ENCODE results near the gene UBQLN1. TPM values are rescaled to one million over a fixed set of nuclear protein-coding genes. Genes with fewer than 3 reads are reported as not detected.
"Not testable (repeated sequence)": the region's sequence is repeated elsewhere in the genome, so short reads cannot be mapped to it uniquely, and the experiment has no call there.

Gene UBQLN1
- total and polyA plus RNA-seq, 3 experiments from 2014 or later: 76.6 to 101 (median 95.1) TPM

DNA sequence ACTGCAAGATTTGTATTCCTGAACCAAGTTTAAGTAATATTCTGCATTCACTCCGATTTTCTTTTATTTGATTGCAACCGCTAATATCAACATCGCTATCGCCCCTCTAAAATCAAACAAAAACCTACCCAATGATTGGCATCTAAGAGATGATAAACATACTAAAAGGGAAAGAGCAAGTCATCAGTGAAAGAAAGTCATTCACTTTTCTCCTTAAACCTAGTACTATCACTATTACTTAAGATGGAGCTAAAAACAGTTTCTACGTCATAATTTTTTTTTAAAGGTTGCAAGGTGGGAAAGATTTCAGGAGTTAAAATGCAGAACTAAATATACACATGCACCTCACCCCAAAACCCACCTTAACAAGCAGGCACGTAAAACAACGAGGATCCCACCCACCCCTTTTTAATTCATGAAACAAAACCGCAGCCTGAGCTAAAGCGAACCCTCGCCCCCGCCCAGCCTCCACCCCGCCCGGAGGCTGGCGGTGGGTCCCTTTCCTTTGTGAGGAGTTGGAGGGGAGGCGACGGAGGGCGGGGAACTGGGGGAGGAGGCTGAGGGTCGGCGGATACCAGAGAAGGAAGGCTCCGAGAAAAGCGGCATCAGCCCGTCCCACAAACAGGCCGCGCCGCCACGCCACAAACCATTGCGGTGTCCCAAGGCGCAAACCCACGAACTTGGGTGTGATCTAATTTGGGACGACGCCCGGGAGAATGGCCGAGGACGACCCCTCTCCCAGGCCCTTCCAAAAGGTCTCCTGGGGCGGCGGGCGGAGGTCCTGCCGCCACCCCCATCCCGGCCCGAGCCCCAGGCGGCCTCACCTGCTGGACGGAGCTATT, 861 bp downstream of the UBQLN1 start:
- DNase-seq: peak; percentile 55 to 78 (median 71)
- POLR2A ChIA-PET: interaction anchor here (0.7 to 2.7 kb wide), 9 partner anchors 11 to 274 kb away, joined by 3 to 28 read pairs (median 4); partner anchors contain the start of genes HNRNPK, IDNK, KIF27 and RMI1
- H3K9me3 Mint-ChIP-seq: no peaks in the 10 kb centered on the region

GRCh38 chr9:83705219-83705651, 2.5 kb downstream of the UBQLN1 start:
- H3K9me3 ChIP-seq (ENCODE audit: low read length); H3K36me3 ChIP-seq (ENCODE audit: insufficient read depth, low read length); H3K27ac ChIP-seq (ENCODE audit: low read depth, low read length); H3K27me3 ChIP-seq (ENCODE audit: insufficient read depth, low read length, poor library complexity, severe bottlenecking); H3K9me3 Mint-ChIP-seq; H3K27me3 Mint-ChIP-seq; H3K4me3 ChIP-seq (ENCODE audit: low read length): not testable (repeated sequence)
- Mint-ChIP-seq H3K4me3 (peak overlapping the region; percentile 84 to 99 (median 98)), H3K27ac (peak overlapping the region; percentile 18 to 100 (median 98)), H3K4me1 (peaks cover 59 to 80% (median 75%) of the 10 kb centered on the region in 3 donors), H3K36me3 (peaks cover 0 to 24% (median 3%) of the 10 kb centered on the region in 3 donors)
- H3K4me1 ChIP-seq (ENCODE audit: insufficient read depth, low read length): peaks cover 52% of the 10 kb centered on the region
- peak in 1 of 5 donors; percentile 18 for DNase-seq
- POLR2A ChIA-PET: interaction anchor here (0.7 kb wide), 1 partner anchor 392 kb away, joined by 6 read pairs; no protein-coding TSS in a partner anchor
- CTCF ChIA-PET: interaction anchor here (1.9 kb wide), 1 partner anchor 12 kb away, joined by 4 read pairs; no protein-coding TSS in a partner anchor

More for the DNA sequence above, 861 bp downstream of the UBQLN1 start:
- Mint-ChIP-seq H3K27me3 (no peaks in the 10 kb centered on the region), H3K36me3 (peaks cover 0 to 24% (median 3%) of the 10 kb centered on the region in 3 donors), H3K4me1 (peaks cover 45 to 63% (median 58%) of the 10 kb centered on the region in 3 donors), H3K27ac (peak overlapping the region; percentile 98 to 100 (median 100)), H3K4me3 (peak overlapping the region; percentile 84 to 99 (median 98))
- Histone ChIP-seq H3K4me3 (ENCODE audit: low read length) (peak overlapping the region; percentile 99), H3K9me3 (ENCODE audit: low read length) (no peaks in the 10 kb centered on the region), H3K36me3 (ENCODE audit: insufficient read depth, low read length) (no peaks in the 10 kb centered on the region), H3K27ac (ENCODE audit: low read depth, low read length) (peak overlapping the region; percentile 99), H3K4me1 (ENCODE audit: insufficient read depth, low read length) (peaks cover 44% of the 10 kb centered on the region), H3K27me3 (ENCODE audit: insufficient read depth, low read length, poor library complexity, severe bottlenecking) (no peaks in the 10 kb centered on the region)
- CTCF ChIA-PET: interaction anchor here (1.4 to 3.7 kb wide), 5 partner anchors 18 to 273 kb away, joined by 6 to 22 read pairs (median 11); partner anchors contain the start of genes HNRNPK, IDNK and RMI1

GRCh38 chr9:83701769-83702168, 6.0 kb downstream of the UBQLN1 start:
- POLR2A ChIA-PET: no interaction called here
- Histone ChIP-seq H3K4me3 (ENCODE audit: low read length) (no peak overlapping the region), H3K27me3 (ENCODE audit: insufficient read depth, low read length, poor library complexity, severe bottlenecking) (no peaks in the 10 kb centered on the region), H3K9me3 (ENCODE audit: low read length) (no peaks in the 10 kb centered on the region), H3K4me1 (ENCODE audit: insufficient read depth, low read length) (peaks cover 71% of the 10 kb centered on the region), H3K27ac (ENCODE audit: low read depth, low read length) (no peak overlapping the region), H3K36me3 (ENCODE audit: insufficient read depth, low read length) (no peaks in the 10 kb centered on the region)
- CTCF ChIA-PET: interaction anchor here (1.2 kb wide), 1 partner anchor 53 kb away, joined by 3 read pairs; no protein-coding TSS in a partner anchor
- peak overlapping the region in 6 of 7 donors; percentile 20 to 42 (median 29) for H3K4me3 Mint-ChIP-seq
- no peak for DNase-seq
- no peaks in the 10 kb centered on the region for H3K9me3 Mint-ChIP-seq
- no peaks in the 10 kb centered on the region for H3K27me3 Mint-ChIP-seq
- H3K36me3 Mint-ChIP-seq: peaks cover 0 to 14% (median 3%) of the 10 kb centered on the region in 3 donors
- peaks cover 76 to 93% (median 92%) of the 10 kb centered on the region in 3 donors for H3K4me1 Mint-ChIP-seq
- peak overlapping the region in 3 of 8 donors; percentile 42 to 63 (median 55) for H3K27ac Mint-ChIP-seq

DNA sequence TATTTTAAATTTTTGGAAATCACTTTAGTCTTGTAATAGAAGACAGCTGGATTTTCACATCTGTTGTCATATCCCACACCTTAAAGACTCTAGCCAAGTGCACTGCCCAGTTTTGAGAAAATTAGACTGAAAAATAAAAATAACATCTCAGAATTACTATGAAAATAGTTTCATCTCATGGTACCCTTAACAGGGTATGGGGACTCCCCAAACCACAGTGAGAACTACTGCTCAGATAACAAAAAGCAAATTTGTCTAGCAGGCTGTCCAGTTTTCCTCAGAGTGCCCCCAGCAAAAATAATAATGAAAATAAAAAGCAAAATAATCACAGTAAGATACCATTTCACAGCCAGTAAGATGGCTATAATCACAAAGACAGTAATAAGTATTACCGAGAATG, 6.5 kb downstream of the UBQLN1 start:
- DNase-seq: no peak
- Mint-ChIP-seq H3K9me3 (no peaks in the 10 kb centered on the region), H3K4me1 (peaks cover 71 to 92% (median 91%) of the 10 kb centered on the region in 3 donors), H3K27ac (peak overlapping the region in 4 of 8 donors; percentile 29 to 63 (median 40)), H3K36me3 (peaks cover 0 to 12% (median 3%) of the 10 kb centered on the region in 3 donors), H3K27me3 (no peaks in the 10 kb centered on the region), H3K4me3 (peak overlapping the region in 1 of 7 donors; percentile 42)
- H3K4me1 ChIP-seq (ENCODE audit: insufficient read depth, low read length): peaks cover 72% of the 10 kb centered on the region
- no peak overlapping the region for H3K27ac ChIP-seq (ENCODE audit: low read depth, low read length)
- H3K4me3 ChIP-seq (ENCODE audit: low read length): no peak overlapping the region
- H3K36me3 ChIP-seq (ENCODE audit: insufficient read depth, low read length): no peaks in the 10 kb centered on the region
- POLR2A ChIA-PET: no interaction called here
- H3K27me3 ChIP-seq (ENCODE audit: insufficient read depth, low read length, poor library complexity, severe bottlenecking): no peaks in the 10 kb centered on the region
- CTCF ChIA-PET: no interaction called here
- no peaks in the 10 kb centered on the region for H3K9me3 ChIP-seq (ENCODE audit: low read length)

GRCh38 chr9:83699615-83700014, 8.1 kb downstream of the UBQLN1 start:
- ChIA-PET CTCF (interaction anchor here (0.7 to 0.8 kb wide), 2 partner anchors 12 to 50 kb away, joined by 3 read pairs; no protein-coding TSS in a partner anchor), POLR2A (no interaction called here)
- H3K4me1 Mint-ChIP-seq: peaks cover 66 to 89% (median 83%) of the 10 kb centered on the region in 3 donors
- no peaks in the 10 kb centered on the region for H3K27me3 Mint-ChIP-seq
- DNase-seq: no peak
- no peaks in the 10 kb centered on the region for H3K36me3 ChIP-seq (ENCODE audit: insufficient read depth, low read length)
- peaks cover 66% of the 10 kb centered on the region for H3K4me1 ChIP-seq (ENCODE audit: insufficient read depth, low read length)
- no peaks in the 10 kb centered on the region for H3K9me3 ChIP-seq (ENCODE audit: low read length)
- H3K27ac Mint-ChIP-seq: peak overlapping the region in 2 of 8 donors; percentile 20 to 35
- no peaks in the 10 kb centered on the region for H3K27me3 ChIP-seq (ENCODE audit: insufficient read depth, low read length, poor library complexity, severe bottlenecking)
- H3K36me3 Mint-ChIP-seq: peaks cover 0 to 6% (median 0%) of the 10 kb centered on the region in 3 donors
- no peak overlapping the region for H3K27ac ChIP-seq (ENCODE audit: low read depth, low read length)
- no peaks in the 10 kb centered on the region for H3K9me3 Mint-ChIP-seq
- peak overlapping the region in 4 of 7 donors; percentile 4 to 59 (median 28) for H3K4me3 Mint-ChIP-seq
- H3K4me3 ChIP-seq (ENCODE audit: low read length): no peak overlapping the region

DNA sequence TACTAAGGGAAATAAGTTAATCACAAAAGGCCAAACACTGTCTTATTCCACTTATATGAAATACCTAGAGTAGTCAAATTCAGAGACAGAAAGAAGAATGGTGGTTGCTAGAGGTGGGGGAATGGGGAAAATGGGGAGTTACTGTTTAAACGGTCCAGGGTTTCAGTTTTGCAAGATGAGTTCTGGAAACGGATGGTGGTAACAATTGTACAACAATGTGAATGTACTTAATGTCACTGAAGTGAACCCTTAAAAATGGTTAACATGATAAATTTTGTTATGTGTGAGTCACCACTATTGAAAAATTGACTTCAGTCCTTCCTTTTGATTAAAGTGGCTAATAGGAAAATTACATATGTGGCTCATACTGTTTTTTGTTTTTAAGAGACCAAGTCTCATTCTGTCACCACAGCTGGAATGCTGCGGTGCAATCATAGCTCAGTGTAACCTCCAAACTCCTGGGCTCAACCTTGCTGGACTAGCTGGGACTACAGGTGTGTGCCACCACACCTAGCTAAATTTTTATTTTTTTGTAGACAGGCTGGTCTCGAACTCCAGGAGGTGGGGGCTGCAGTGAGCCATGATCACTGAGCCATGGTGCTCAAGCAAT, 8.7 kb downstream of the UBQLN1 start:
- no peak for DNase-seq
- H3K36me3 ChIP-seq (ENCODE audit: insufficient read depth, low read length): no peaks in the 10 kb centered on the region
- H3K27ac ChIP-seq (ENCODE audit: low read depth, low read length): no peak overlapping the region
- ChIA-PET POLR2A (no interaction called here), CTCF (interaction anchor here (0.7 kb wide), 1 partner anchor 49 kb away, joined by 3 read pairs; no protein-coding TSS in a partner anchor)
- no peaks in the 10 kb centered on the region for H3K27me3 ChIP-seq (ENCODE audit: insufficient read depth, low read length, poor library complexity, severe bottlenecking)
- no peaks in the 10 kb centered on the region for H3K27me3 Mint-ChIP-seq
- peak overlapping the region in 4 of 8 donors; percentile 2 to 60 (median 29) for H3K27ac Mint-ChIP-seq
- no peaks in the 10 kb centered on the region for H3K9me3 Mint-ChIP-seq
- H3K4me1 ChIP-seq (ENCODE audit: insufficient read depth, low read length): peaks cover 60% of the 10 kb centered on the region
- H3K4me1 Mint-ChIP-seq: peaks cover 67 to 90% (median 83%) of the 10 kb centered on the region in 3 donors
- peak overlapping the region in 5 of 7 donors; percentile 1 to 59 (median 21) for H3K4me3 Mint-ChIP-seq
- no peak overlapping the region for H3K4me3 ChIP-seq (ENCODE audit: low read length)
- peaks cover 0 to 8% (median 0%) of the 10 kb centered on the region in 3 donors for H3K36me3 Mint-ChIP-seq
- H3K9me3 ChIP-seq (ENCODE audit: low read length): no peaks in the 10 kb centered on the region

GRCh38 chr9:83691492-83691891, 16.3 kb downstream of the UBQLN1 start:
- no peak overlapping the region for H3K27ac ChIP-seq (ENCODE audit: low read depth, low read length)
- H3K4me3 ChIP-seq (ENCODE audit: low read length): no peak overlapping the region
- H3K4me3 Mint-ChIP-seq: peak overlapping the region in 5 of 7 donors; percentile 1 to 43 (median 6)
- POLR2A ChIA-PET: interaction anchor here (1.0 kb wide), 1 partner anchor 15 kb away, joined by 4 read pairs; no protein-coding TSS in a partner anchor
- no peaks in the 10 kb centered on the region for H3K27me3 Mint-ChIP-seq
- H3K9me3 ChIP-seq (ENCODE audit: low read length): no peaks in the 10 kb centered on the region
- H3K27ac Mint-ChIP-seq: peak overlapping the region in 3 of 8 donors; percentile 2 to 49 (median 11)
- H3K36me3 ChIP-seq (ENCODE audit: insufficient read depth, low read length): no peaks in the 10 kb centered on the region
- H3K9me3 Mint-ChIP-seq: no peaks in the 10 kb centered on the region
- H3K27me3 ChIP-seq (ENCODE audit: insufficient read depth, low read length, poor library complexity, severe bottlenecking): no peaks in the 10 kb centered on the region
- no peak for DNase-seq
- CTCF ChIA-PET: interaction anchor here (1.4 kb wide), 1 partner anchor 11 kb away, joined by 3 read pairs; no protein-coding TSS in a partner anchor
- peaks cover 68% of the 10 kb centered on the region for H3K4me1 ChIP-seq (ENCODE audit: insufficient read depth, low read length)
- peaks cover 78 to 91% (median 87%) of the 10 kb centered on the region in 3 donors for H3K4me1 Mint-ChIP-seq
- peaks cover 0 to 9% (median 2%) of the 10 kb centered on the region in 3 donors for H3K36me3 Mint-ChIP-seq
